ENCODE measurements around the gene DNAH10.

DNA sequence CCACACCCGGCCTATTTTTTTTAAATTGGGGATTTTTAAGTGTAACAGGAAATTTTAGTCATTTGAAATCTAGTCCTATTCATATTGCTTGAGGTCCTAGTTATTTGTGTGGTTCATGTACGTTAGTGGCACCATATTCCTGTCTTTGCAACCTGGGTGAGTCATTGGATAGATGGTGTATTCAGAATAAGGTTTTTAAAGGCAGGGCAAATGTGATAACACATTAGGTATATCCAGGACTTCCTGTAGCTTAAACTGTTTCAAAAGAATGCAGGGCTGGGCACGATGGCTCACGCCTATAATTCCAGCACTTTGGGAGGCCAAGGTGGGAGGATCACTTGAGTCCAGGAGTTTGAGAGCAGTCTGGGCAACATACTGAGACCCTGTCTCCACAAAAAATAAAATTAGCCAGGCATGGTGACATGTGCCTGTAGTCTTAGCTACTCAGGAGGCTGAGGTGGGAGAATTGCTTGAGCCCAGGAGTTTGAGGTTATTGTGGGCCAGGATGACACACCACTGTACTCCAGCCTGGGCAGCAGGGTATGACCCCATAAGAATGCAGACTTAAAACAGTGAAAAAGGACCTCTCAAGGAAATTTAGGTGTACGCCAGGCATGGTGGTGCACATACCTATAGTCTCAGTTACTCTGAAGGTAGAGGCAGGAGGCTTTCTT is 41.8 kb upstream of the DNAH10 start:
- TF ChIP-seq, protein P1, sequence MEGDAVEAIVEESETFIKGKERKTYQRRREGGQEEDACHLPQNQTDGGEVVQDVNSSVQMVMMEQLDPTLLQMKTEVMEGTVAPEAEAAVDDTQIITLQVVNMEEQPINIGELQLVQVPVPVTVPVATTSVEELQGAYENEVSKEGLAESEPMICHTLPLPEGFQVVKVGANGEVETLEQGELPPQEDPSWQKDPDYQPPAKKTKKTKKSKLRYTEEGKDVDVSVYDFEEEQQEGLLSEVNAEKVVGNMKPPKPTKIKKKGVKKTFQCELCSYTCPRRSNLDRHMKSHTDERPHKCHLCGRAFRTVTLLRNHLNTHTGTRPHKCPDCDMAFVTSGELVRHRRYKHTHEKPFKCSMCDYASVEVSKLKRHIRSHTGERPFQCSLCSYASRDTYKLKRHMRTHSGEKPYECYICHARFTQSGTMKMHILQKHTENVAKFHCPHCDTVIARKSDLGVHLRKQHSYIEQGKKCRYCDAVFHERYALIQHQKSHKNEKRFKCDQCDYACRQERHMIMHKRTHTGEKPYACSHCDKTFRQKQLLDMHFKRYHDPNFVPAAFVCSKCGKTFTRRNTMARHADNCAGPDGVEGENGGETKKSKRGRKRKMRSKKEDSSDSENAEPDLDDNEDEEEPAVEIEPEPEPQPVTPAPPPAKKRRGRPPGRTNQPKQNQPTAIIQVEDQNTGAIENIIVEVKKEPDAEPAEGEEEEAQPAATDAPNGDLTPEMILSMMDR (IDR thresholded peaks at IDR 0.05): no peak
- no peak for TF ChIP-seq POLR2A (IDR thresholded peaks at IDR 0.05)
